HG02840 (cell line): ENCODE measurements around the gene TTYH3.
"Not testable (repeated sequence)": the region's sequence is repeated elsewhere in the genome, so short reads cannot be mapped to it uniquely, and the experiment has no call there.

Experiments
- ATAC-seq: cut with Tn5 transposase; IDR thresholded peaks from one replicate; pipeline ENCODE4 v1.9.1; 2021; ENCODE audit warnings: mild to moderate bottlenecking, moderate library complexity, moderate number of reproducible peaks; ENCODE audit not compliant: unreplicated experiment, low FRiP score

TTYH3 gene

DNA sequence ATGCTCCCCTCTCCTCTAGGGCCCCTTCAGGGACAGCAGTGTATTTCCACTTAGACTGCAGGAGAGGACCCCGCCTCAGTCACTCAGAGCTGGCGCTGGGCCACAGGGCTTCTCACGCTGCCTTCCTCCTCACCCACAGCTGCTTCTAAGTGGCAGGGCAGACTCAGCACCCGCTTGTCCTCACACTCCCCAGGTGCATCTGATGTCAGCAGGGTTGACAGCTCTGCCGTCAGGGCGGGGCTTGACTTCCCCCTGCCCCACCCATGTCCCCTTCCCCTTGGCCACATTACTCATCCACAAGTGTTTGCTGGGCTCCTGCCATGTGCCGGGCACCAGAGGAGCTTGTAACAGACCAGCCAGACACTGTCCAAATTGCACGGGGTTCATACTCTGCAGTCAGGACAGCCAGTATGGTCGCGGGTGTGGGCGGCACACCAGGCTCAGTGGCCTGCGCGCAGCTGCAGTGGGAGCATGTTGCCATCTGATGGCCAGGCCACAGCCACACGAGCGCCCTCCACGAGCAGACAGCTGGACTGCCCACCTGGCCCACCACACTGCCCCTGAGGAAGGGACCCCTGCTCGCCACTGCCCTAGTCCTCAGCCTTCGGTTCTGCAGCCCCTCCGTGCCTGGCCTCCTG, 29.3 kb upstream of the TTYH3 start:
- no peak for ATAC-seq

DNA sequence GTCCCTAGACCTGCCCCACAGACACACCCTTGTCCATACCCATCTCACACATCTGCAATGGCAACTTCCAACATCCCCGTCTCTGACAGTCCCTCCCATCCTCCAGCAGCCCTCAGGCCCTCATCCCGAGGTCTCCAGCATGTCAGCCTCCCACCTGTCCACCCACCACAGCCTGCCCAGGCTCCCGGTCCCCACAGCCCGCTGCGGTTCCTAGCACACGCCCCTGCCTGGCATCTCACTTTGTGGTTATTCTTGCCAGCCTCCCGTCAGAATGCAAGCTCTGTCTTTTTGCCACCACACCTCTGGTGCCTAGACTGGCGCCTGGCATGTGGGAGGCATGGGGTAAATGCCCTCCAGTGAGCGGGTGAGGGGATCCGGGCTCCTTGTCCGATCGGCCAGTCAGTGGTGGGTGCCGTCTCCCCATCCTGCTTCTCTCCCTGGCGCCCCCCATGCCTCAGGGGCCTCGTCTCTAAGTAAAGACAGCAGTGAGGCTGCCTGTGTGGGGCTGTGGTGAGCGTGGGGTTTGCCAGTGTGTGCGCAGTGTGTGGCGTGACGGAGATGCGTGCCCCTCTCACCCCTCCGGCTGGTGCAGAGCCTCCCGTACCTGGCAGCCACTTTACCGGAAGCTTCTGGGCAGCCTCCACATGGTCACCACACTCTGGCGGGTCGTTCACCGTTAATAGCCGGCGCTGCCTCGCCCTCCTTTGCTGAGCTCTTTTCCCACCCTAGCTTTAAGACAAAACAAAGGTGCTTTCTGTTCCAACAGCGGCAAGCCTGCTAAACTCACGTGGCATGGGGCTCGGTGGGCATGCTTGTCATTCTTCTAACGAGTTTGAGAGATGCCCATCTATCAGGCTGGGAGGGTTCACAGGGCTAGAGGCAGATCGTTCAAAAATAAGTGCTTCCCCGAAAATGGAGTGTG, 28.5 kb upstream of the TTYH3 start:
- ATAC-seq = no peak

DNA sequence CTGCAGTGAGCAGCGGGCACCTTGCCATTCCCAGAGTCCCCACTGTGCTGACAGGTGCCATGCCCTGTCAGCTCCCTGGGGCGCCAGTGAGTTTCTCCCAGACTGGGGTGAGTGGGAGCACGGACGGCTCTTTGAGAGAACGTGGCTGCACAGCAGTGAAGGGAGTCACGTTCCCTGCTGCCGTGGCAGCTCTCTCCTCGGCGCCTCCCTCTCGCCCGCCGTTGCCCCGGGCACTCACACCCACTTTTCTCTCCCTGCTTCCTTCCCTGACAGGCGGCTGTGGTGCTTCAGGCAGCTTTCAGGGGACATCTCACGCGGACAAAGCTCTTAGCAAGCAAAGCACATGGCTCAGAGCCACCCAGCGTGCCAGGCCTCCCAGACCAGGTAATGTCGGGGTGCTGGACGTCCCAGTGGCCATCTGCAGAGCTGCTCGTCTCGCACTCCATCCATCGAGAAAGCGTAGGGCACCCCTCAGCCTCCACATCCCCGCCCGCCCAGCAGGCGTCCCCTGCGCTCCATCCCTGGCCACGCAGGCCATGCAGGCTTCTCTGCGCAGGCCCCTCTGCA, 27.1 kb upstream of the TTYH3 start:
- ATAC-seq = no peak

DNA sequence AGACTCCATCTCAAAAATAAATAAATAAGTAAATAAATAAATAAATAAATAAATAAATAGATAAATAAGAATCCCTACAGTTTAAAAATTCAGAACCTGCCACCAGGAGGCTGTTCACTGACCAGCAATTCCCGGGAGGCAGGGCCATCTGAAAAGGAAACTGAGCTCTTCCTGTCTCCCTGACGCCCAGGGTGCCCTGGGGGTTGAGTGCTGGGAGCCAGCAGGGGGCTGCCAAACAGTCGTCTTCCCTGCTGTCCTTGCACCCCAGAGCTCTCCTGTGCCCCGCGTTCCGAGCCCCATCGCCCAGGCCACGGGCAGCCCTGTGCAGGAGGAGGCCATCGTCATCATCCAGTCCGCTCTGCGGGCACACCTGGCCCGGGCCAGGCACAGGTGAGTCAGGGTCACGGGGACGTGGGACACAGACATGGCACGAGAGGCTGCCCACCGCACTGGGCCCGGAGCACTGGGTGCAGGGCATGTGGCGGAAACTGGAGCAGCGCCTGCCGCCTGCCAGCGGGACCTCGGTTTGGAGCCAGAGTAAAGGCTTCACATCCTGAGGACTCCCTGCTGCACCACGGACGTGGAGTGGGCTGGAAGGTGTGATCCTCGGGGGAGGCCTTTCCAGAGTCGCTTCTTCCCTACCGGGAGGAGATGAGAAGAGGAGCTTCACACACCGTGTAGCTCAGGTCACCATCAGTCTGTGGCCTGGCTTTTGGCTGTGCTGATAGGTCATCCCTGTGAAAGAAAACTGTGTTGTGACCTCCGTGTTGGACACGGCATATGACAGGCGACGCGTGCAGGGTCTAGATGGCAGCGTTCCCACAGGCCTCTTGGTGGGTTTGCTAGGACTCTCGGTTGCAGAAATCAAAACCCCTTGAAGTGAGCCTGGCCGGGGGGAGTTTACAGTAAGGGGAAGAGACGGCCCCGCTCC, 25.9 kb upstream of the TTYH3 start:
- ATAC-seq = no peak

DNA sequence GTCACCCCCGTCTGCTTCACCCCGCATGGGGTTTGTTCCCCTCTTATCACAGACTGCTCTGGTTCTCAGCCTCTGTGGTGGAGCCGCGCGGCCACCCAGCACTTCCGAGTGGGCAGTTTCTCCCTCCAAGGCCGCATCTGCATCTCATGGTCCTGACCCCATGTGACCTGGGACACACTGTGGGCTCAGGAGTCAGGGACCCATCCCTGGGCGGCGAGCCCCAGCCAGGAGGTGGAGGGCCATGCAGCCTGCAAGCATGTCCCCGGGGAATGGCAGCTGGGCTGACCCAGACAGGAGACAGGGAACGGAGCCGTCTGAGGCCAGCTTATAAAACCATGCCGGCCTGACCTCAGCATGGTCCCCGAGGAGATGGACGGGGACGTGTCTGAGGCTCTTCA, 25.2 kb upstream of the TTYH3 start:
- ATAC-seq = no peak

DNA sequence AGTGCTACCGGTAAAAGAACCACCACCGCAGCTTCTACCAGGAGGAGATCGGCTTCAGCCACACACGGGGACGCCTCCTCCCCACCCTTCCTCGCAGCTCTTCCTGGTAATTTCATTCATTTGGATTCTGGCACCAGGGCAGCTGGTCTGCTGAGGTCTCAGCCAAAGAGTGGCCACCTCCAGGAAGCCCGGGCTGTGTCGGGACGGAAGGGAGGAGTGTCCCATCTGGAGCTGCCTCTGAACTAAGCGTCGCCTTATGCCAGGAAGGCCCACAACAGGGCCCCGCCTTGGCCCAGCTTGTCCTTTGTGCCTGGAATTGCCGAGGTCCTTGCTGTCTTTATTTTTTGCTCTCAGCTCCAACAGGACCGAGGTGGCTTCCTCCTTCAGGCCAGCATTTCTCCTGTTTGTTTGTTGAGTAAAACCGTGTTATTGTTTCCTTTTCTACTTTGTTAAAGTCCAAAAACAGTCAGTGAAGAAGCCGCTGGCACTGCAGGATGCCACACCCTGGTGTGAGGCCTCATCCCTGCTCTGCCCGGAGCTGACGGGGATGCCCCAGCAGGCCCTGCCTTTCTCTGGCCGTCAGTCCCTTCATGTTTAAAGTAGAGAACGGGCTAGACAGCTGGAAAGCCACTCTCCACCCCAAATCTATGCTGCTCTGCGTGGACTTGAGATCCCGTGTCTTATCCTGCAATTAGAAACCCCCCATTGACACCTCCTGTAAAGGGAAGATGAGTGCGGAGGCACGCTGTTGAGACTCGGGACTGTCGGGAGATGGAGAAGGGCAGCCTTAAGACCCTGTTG, 24.5 kb upstream of the TTYH3 start:
- no peak for ATAC-seq

DNA sequence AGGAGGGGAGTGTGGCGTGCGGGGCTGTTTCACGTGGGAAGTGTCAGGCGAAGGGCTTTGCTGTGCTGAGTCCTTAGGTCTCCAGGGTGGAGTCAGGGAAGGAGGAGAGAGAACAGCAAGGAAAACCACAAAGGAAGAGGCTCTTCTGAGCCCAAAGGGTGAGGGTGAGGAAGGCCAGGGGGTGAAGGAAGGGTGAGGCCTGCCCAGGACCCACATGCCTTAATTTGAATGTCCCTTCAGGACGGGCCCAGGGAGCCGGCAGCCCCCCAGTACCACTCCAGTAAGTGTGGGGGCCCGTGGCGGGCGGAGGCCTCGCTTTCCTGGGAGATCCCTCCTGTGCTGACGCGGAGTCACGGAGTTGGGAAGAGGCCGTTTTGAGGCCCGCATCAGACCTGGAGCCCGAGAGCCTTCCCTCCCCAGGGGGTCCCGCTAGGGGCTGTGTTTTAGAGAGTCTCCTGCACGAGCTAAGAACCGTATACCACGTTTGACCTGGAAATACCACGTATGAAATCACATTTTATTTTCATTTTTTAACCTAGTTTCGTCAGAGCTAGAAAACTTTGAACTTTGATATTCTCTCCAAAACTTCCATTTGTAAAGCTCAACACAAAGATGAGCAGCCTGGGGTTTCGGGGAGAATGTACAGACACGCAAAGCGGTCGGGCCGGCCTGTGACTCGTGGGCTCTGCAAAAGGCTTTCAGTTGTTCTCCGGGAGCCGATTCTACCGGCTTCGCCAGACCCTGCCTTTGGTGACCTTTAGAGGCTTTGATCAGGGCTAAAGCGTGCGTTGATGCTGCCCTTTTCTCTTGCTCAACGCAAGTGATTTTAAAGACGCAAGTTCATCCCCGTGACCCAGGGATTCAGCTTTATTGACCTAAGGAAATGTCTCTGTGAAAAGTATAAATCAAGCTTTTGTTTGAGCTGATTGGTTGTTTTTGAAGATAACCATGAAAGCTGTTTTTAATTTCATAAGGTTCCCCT, 23.6 kb upstream of the TTYH3 start:
- no peak for ATAC-seq

DNA sequence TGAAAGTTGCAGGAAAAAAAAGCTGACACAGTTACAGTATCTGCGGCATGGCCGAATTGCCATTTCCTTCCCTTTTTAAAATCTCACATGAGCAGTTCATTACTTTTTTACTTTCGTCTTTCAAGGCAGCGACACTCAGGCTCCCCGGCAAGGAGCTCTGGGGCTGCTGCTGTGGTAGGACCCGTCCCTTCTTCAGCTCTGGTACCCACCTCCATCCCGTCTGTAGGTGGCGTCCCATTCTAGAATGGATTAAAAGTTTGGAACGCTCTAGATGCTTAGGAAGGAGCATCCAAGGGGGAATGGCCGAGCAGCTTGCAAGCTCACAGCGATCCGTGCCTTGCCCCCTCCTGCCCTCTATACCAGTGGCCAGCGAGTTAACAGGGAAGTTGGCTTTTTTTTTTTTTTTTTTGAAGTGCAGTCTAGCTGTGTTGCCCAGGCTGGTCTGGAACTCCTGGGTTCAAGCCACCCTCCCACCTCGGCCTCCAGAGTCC, 22.8 kb upstream of the TTYH3 start:
- no peak for ATAC-seq

DNA sequence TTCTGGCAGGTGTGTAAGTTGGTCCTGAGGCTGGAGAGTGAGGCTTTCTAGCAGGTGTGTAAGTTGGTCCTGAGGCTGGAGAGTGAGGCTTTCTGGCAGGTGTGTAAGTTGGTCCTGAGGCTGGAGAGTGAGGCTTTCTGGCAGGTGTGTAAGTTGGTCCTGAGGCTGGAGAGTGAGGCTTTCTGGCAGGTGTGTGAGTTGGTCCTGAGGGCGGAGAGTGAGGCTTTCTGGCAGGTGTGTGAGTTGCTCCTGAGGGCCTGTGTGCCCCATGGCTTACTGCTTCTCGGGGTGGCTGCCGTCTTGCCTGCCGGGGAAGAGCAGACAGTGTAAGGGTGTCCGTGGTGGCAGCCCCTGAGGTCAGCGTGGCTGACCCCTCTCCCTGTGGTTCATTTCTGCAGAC, 22.1 kb upstream of the TTYH3 start:
- not testable (repeated sequence) for ATAC-seq

DNA sequence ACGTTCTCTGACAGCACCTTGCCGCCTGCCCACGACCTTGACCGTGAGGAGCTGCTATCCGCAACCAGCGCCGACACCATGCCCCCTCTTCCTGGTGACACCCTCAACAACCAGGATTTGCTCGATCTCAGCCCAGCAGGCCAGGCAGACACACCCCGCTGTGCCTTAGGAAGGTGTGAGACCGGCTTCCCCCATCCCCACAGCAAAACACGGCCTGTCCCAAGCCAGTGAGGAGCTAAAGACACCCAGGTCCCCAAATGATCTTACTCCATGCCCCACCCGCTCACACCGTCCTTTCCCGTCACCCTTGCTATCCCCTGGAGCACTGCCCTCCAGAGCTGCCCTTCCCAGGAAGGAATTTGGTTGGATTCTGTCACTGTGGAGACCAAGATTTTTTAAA, 21.3 kb upstream of the TTYH3 start:
- ATAC-seq = no peak

DNA sequence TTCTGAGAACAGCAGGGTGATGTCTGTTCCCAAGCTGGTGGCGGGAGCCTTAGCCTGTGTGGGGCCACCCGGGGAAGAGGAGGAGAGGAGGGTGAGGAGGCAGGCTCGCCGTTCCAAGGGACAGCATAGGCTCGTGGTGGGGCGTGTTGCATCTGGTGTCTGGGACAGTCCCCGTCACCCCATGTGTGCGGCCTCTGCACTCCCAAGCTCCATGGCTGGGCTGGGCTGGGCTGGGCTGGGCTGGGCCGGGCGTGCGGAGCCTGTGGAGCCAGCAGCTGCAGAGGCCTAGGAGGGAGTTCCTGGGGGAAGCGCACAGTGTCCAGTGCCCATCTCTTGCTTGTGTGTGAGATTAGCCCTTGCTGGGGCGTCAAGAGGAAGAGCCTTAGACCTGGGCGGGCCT, 20.9 kb upstream of the TTYH3 start:
- ATAC-seq = no peak

DNA sequence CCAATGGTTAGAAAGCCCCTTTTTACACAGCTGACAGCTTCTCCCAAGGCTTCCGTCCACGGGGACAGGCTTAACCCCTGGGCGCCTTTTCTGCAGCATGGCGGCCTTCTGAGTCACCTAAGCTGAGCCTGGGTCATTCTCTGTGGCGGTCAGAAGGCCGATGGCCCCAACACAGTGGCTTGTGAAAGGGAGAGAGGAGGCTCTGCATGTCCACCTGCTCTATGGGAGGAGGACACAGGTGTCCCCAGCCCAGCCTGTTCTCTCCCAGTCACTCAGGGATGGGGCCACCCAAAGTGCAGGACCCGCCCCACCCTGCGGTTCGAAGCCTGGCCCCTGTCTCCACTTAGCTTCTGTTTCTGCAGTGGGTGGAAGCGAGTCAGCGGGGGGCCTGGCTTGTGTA, 20.4 kb upstream of the TTYH3 start:
- no peak for ATAC-seq

DNA sequence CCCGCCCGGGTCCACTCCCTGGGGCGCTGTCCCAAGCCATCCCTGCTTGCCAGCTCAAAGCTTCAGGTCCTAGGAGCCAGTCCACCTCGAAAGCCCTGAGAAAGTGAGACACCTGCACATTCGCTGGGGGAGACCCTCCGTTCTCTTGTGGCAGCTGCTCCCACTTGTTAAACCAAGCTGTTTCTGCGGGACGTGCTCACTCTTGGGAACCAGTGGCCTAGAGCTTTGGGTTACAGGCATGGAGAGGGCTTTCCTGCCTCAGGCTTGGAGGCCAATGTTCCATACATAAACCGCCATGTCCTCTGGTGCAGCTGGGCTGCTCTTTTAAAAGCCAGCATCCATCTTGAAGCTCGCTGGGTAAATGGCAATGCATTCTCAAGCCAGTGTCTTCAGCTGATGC, 19.9 kb upstream of the TTYH3 start:
- ATAC-seq = no peak

DNA sequence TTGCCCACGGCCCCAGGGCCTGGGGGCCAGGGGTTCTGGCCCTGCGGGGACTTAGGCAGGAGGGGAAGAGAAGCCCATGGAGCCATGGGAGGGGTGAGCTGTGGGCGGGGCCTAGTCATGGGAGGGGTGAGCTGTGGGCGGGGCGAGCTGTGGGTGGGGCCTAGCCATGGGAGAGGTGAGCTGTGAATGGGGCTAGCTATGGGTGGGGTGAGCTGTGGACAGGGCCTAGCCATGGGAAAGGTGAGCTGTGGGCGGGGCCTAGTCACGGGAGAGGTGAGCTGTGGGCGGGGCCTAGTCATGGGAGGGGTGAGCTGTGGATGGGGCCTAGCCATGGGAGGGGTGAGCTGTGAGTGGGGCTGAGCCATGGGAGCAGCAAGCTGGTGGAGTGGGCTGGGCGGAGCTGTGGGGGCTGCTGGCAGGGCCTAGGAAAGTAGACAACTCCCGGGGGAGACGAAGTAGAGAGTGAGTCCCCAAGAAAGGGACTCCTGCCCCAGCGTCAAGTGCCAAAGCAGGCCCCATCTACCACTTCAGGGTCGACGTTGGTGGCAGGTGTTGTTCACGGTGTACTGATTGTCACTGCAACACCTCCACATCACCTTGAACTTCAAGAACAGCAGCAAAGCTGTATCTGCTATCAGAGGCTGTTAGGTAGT, 19.2 kb upstream of the TTYH3 start:
- no peak for ATAC-seq

DNA sequence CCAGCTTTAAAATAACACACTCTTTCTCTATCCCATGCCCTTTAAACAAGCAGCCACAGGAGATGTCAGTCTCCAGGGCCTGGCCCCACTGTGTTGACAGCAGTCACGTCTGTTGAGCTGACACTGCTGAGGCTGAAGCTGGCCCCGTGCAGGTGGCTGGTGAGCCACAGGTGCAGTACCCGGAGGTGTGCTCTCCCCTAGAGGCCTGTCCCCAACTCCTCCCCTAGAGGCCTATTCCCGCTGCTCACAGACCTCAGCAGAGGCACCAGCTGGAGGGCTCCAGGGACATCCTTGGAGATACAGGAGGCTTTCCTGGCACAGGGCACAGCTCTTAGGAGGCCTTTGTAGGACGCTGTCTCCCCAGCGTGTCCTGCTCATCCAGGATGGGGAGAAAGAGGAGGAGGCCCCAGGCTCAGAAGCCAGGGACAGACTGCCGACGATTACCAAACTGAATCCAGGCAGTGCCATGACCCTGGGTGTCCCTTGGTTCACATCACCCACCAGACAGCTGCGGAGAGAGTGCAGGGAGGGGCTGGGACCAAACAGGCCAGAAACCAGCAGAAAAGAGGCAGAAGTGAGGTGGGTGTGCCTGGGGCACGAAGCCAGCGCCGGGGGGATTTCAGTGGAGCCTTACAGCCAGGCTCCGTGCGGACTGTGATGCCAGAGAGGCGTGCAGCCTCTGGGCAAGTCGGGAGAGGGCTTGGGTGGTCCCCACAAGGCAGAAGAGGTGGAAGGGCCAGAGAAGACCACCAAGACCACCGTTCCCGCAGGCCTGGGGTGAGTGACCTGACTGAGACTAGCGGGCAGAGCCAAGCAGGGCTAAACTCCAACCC, 18.5 kb upstream of the TTYH3 start:
- ATAC-seq = no peak

DNA sequence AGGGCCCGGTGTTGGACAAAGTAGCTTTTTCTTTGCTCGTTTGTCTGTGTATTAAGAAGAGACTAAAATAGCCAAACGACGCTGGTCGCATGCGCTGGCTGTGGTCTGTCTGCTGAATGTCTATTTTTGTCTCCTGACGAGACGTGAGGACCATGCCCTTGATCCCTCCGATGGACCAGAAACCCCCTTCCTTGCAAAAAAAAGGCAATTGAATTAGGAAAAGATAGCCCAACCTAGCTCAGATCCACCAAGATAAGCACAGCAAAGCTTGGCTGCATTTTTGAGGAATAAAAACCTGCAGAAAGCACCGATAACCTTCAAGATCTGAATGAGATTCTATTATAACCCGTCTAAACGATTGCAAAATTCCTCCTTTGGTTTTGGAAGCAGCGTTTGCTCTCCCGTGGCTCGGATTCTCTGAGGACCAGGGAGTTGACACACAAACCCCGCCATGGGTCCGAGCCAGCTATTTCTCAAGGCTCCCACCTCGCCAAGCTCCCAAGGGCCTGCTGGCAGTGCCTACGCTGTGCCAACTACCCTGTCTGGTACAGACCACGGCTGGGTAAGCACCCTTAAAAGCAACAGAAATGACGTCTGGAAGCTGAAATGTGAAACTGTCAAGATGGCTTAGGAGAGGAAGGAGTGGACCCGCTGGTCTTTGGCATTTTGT, 17.7 kb upstream of the TTYH3 start:
- no peak for ATAC-seq
